Mesenchymal stem cell (in vitro differentiated cells and primary cell): ENCODE data around the gene NIF3L1.

ENCODE experiments used
- DNase-seq: peaks from one replicate; pipeline ENCODE4 v3.0.0-alpha.2; 2013
- H2AFZ ChIP-seq: one replicate; pipeline ENCODE4 v1.6.1; 2013; ENCODE audit warnings: low read depth, mild to moderate bottlenecking, control low read depth, inconsistent platforms, low read length, moderate library complexity
- H2AK5ac ChIP-seq: 2 replicates; pipeline ENCODE4 v1.6.1; 2013; ENCODE audit warnings: low read length, moderate library complexity, mild to moderate bottlenecking, inconsistent platforms; ENCODE audit not compliant: severe bottlenecking
- H2BK120ac ChIP-seq: one replicate; pipeline ENCODE4 v1.6.1; 2013; ENCODE audit warnings: low read depth, mild to moderate bottlenecking, inconsistent platforms, low read length, moderate library complexity
- H2BK12ac ChIP-seq, 2 experiments: one replicate each; pipeline ENCODE4 v1.6.1; 2013; ENCODE audit warnings: inconsistent platforms in 2 of 2, low read length in 2 of 2, mild to moderate bottlenecking in 2 of 2, moderate library complexity in 2 of 2, control low read depth in 1 of 2
- H2BK15ac ChIP-seq: one replicate; pipeline ENCODE4 v1.6.1; 2013; ENCODE audit warnings: mild to moderate bottlenecking, low read depth, inconsistent platforms; ENCODE audit not compliant: poor library complexity, severe bottlenecking
- H2BK5ac ChIP-seq: 2 replicates; pipeline ENCODE4 v1.6.1; 2013; ENCODE audit warnings: low read depth, mild to moderate bottlenecking, low read length, control low read depth, inconsistent platforms; ENCODE audit not compliant: poor library complexity, severe bottlenecking
- H3K14ac ChIP-seq, 2 experiments: one replicate each; pipeline ENCODE4 v1.6.1; 2013; ENCODE audit warnings: inconsistent platforms in 2 of 2, low read length in 2 of 2, control low read depth in 1 of 2, mild to moderate bottlenecking in 1 of 2, moderate library complexity in 1 of 2
- H3K18ac ChIP-seq, 2 experiments: one replicate each; pipeline ENCODE4 v1.6.1; 2013; ENCODE audit warnings: inconsistent platforms in 2 of 2, low read length in 2 of 2, control low read depth in 1 of 2, low read depth in 1 of 2, mild to moderate bottlenecking in 1 of 2
- H3K23ac ChIP-seq, 2 experiments: one replicate each; pipeline ENCODE4 v1.6.1; 2013; ENCODE audit warnings: inconsistent platforms in 2 of 2, low read length in 2 of 2, mild to moderate bottlenecking in 2 of 2, moderate library complexity in 2 of 2, control low read depth in 1 of 2
- H3K27ac ChIP-seq: 2 replicates; pipeline ENCODE4 v1.5.1; 2013; ENCODE audit warnings: mild to moderate bottlenecking, moderate library complexity, low read length, control low read depth, inconsistent platforms; ENCODE audit not compliant: poor library complexity, severe bottlenecking
- H3K27me3 ChIP-seq, 2 experiments: 2 replicates each; pipeline versions ENCODE4 v1.6.1 to v1.7.0; 2013; ENCODE audit warnings: low read length in 2 of 2, mild to moderate bottlenecking in 2 of 2, moderate library complexity in 2 of 2, control low read depth in 1 of 2, inconsistent platforms in 1 of 2; ENCODE audit not compliant: control insufficient read depth in 1 of 2, insufficient read depth in 1 of 2
- H3K36me3 ChIP-seq, 2 experiments: 2 replicates each; pipeline versions ENCODE4 v1.6.1 to v1.7.0; 2013; ENCODE audit warnings: low read length in 2 of 2, control low read depth in 1 of 2, inconsistent platforms in 1 of 2, low read depth in 1 of 2, mild to moderate bottlenecking in 1 of 2; ENCODE audit not compliant: insufficient read depth in 2 of 2, control insufficient read depth in 1 of 2
- H3K4ac ChIP-seq, 2 experiments: one replicate each; pipeline ENCODE4 v1.6.1; 2013; ENCODE audit warnings: inconsistent platforms in 2 of 2, low read length in 2 of 2, mild to moderate bottlenecking in 2 of 2, moderate library complexity in 2 of 2, control low read depth in 1 of 2, low read depth in 1 of 2
- H3K4me1 ChIP-seq: 2 replicates; pipeline ENCODE4 v1.6.1; 2013; ENCODE audit warnings: low read depth, low read length, control low read depth; ENCODE audit not compliant: control insufficient read depth, insufficient read depth
- H3K4me2 ChIP-seq: 2 replicates; pipeline ENCODE4 v1.6.1; 2013; ENCODE audit warnings: low read length, mild to moderate bottlenecking, inconsistent platforms; ENCODE audit not compliant: poor library complexity, severe bottlenecking
- H3K4me3 ChIP-seq, 2 experiments: 2 replicates each; pipeline versions ENCODE4 v1.5.1 to v1.7.0; 2013; ENCODE audit warnings: low read length in 2 of 2, mild to moderate bottlenecking in 2 of 2, control low read depth in 1 of 2, low read depth in 1 of 2; ENCODE audit not compliant: insufficient read depth in 1 of 2
- H3K79me1 ChIP-seq: replicated peaks from 2 replicates; pipeline ENCODE4 v1.6.1; 2013; ENCODE audit warnings: mild to moderate bottlenecking, control low read depth, low read length, inconsistent platforms; ENCODE audit not compliant: poor library complexity, severe bottlenecking
- H3K9ac ChIP-seq: 2 replicates; pipeline ENCODE4 v1.7.0; 2013; ENCODE audit warnings: mild to moderate bottlenecking, low read length, moderate library complexity
- H3K9me3 ChIP-seq: 2 replicates; pipeline ENCODE4 v1.7.0; 2013; ENCODE audit warnings: mild to moderate bottlenecking, low read length; ENCODE audit not compliant: control insufficient read depth
- H4K8ac ChIP-seq: one replicate; pipeline ENCODE4 v1.6.1; 2013; ENCODE audit warnings: inconsistent platforms, mild to moderate bottlenecking, low read length, moderate library complexity
- H4K91ac ChIP-seq: one replicate; pipeline ENCODE4 v1.6.1; 2013; ENCODE audit warnings: mild to moderate bottlenecking, low read length, inconsistent platforms
- WGBS: methylation state at CpG from one replicate; pipeline ENCODE4 v1.1.7; 2013; ENCODE audit warnings: mixed read lengths; 5-methylcytosine and 5-hydroxymethylcytosine counted together

NIF3L1 gene

DNA sequence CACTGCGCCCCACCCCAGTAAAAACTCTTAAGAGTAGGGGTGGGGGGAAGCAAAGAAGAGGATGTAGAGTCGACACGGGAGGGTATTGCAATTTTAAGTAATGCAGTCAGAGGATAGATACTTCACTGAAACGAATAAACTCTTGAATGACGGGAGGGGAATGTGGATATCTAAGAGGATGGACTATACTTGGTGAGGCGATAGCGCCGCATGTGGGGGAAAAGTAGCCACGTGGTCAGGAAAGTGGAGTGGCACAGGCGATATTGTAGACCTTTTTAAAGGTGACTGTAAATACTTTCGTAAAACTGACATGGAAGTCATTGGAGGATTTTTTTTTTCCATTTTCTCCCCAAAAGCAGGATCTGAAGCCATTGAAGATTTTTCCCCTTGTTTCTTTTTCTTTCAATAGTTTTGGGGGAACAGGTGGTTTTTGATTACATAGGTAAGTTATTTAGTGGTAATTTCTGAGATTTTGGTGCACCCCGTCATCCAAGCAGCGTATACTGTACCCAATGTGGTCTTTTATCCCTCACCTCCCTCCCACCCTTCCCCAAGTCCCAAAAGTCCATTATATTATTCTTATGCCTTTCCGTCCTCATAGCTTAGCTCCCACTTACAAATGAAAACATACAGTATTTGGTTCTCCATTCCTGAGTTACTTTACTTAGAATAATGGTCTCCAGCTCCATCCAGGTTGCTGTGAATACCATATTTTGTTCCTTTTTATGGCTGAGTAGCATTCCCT is 38.5 kb upstream of the NIF3L1 start:
- no peak overlapping the region for H4K8ac ChIP-seq
- no peak overlapping the region for H3K18ac ChIP-seq
- no peaks in the 10 kb centered on the region for H3K27me3 ChIP-seq
- no peaks in the 10 kb centered on the region for H3K9me3 ChIP-seq
- no peak overlapping the region for H2BK120ac ChIP-seq
- no peak overlapping the region for H3K27ac ChIP-seq
- H2BK12ac ChIP-seq: no peak overlapping the region
- H3K4me2 ChIP-seq: no peak overlapping the region
- DNase-seq: no peak
- H2AK5ac ChIP-seq: no peak overlapping the region
- no peak overlapping the region for H3K9ac ChIP-seq
- H3K4me1 ChIP-seq: no peaks in the 10 kb centered on the region
- H3K4ac ChIP-seq: no peak overlapping the region
- no peak overlapping the region for H3K4me3 ChIP-seq
- H3K36me3 ChIP-seq: peaks cover 27 to 53% of the 10 kb centered on the region in 2 experiments
- H4K91ac ChIP-seq: no peak overlapping the region
- no peak overlapping the region for H2BK15ac ChIP-seq
- WGBS: 95% methylated on average over 13 of the region's 14 CpGs
- H2AFZ ChIP-seq: no peak overlapping the region
- no peak overlapping the region for H2BK5ac ChIP-seq
- H3K79me1 ChIP-seq: peaks cover 5% of the 10 kb centered on the region
- H3K23ac ChIP-seq: no peak overlapping the region
- H3K14ac ChIP-seq: no peak overlapping the region

DNA sequence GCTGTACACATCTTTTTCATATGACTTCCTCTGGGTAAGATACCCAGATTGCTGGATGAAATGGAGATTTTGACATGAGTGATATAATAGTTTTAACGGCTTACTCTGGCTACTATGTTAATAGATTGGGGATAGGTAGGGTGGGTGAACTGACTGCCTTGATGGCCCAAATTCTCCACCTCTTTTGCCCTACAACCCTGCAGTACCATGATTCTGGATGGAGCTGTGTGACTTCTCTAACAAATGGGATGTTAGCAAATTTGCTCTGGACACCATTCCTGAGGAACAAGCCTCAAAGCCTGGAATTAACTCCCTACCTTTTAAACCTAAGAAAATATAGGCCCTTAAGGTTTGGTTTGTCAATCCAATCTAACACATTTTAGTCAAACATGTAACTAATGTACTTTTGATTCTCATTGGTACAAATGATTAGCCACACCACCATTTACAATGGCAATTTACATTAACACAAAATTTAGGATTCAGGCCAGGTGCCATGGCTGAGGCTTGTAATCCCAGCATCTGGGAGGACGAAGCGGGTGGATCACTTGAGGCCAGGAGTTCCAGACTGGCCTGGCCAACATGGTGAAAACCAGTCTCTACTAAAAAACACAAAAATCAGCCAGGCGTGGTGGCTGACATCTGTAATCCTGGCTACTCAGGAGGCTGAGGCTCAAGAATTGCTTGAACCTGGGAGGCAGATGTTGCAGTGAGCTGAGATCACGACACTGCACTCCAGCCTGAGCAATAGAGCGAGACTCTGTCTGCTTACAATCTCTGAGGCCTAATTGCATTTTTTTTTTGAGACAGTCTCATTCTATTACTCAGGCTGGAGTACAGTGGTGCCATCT is 37.5 kb upstream of the NIF3L1 start:
- Histone ChIP-seq H3K23ac (no peak overlapping the region), H3K27ac (no peak overlapping the region), H3K9me3 (no peaks in the 10 kb centered on the region), H2AK5ac (no peak overlapping the region), H3K14ac (no peak overlapping the region), H3K18ac (no peak overlapping the region), H4K91ac (no peak overlapping the region), H3K36me3 (peaks cover 33 to 61% of the 10 kb centered on the region in 2 experiments), H3K79me1 (peaks cover 5% of the 10 kb centered on the region), H3K9ac (no peak overlapping the region), H2BK120ac (no peak overlapping the region), H4K8ac (no peak overlapping the region), H3K4me1 (no peaks in the 10 kb centered on the region), H2BK12ac (no peak overlapping the region), H3K4me3 (no peak overlapping the region), H3K4me2 (no peak overlapping the region), H2AFZ (no peak overlapping the region), H3K4ac (no peak overlapping the region), H3K27me3 (no peaks in the 10 kb centered on the region), H2BK15ac (no peak overlapping the region), H2BK5ac (no peak overlapping the region)
- no peak for DNase-seq
- 100% methylated on average over 6 of the region's 6 CpGs for WGBS

DNA sequence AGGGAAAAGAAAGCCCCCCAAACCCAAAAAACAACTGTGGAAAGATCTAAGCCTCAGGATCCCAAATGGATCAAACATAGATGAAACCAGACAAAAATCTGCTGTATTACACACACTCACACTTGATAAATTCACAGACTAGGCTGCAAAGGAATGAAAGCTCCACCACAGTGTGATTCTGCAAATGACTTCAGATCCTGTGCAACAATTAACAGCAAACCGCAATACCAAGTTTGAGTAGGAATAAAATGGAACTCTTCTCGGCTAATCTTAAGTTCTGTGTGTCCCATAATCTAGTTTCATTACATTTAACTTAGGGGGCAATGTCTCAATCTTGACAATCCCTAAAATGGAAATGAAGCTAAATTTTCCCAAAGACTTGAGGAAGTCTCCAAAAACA is 36.6 kb upstream of the NIF3L1 start:
- Histone ChIP-seq H2BK15ac (no peak overlapping the region), H3K27me3 (no peaks in the 10 kb centered on the region), H2BK120ac (no peak overlapping the region), H2BK5ac (no peak overlapping the region), H2AFZ (no peak overlapping the region), H4K8ac (no peak overlapping the region), H2BK12ac (no peak overlapping the region), H3K9me3 (no peaks in the 10 kb centered on the region), H4K91ac (no peak overlapping the region), H3K9ac (no peak overlapping the region), H3K36me3 (peaks cover 37 to 71% of the 10 kb centered on the region in 2 experiments), H3K27ac (no peak overlapping the region), H2AK5ac (no peak overlapping the region), H3K23ac (no peak overlapping the region), H3K79me1 (peaks cover 7% of the 10 kb centered on the region), H3K14ac (no peak overlapping the region), H3K4me1 (no peaks in the 10 kb centered on the region), H3K4ac (no peak overlapping the region), H3K4me2 (no peak overlapping the region), H3K18ac (no peak overlapping the region), H3K4me3 (no peak overlapping the region)
- no CpG with 5 or more reads among the region's 2 CpGs for WGBS
- DNase-seq: no peak

DNA sequence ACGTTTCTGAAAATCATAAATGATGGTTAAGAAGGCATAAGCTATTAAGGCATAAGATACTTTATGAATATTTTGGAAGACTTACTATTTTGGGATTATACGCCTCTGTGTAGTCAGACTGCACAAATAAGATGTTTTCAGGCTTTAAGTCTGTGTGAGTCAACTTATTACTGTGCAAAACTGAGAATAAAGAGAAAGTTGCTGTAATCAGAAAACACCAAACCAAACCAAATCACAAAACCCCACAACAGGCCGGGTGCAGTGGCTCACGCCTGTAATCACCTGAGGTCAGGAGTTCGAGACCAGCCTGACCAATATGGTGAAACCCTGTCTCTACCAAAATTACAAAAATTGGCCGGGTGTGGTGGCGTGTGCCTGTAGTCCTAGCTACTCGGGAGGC is 32.4 kb upstream of the NIF3L1 start:
- Histone ChIP-seq H2BK5ac (no peak overlapping the region), H2AK5ac (no peak overlapping the region)
- WGBS: 92% methylated on average over 8 of the region's 8 CpGs

More for the DNA sequence above, 32.4 kb upstream of the NIF3L1 start:
- H3K14ac ChIP-seq: no peak overlapping the region
- no peak overlapping the region for H3K4ac ChIP-seq
- no peak overlapping the region for H3K9ac ChIP-seq
- no peak overlapping the region for H4K91ac ChIP-seq
- no peak overlapping the region for H3K4me3 ChIP-seq
- H3K4me2 ChIP-seq: no peak overlapping the region
- no peak overlapping the region for H4K8ac ChIP-seq
- H3K79me1 ChIP-seq: peaks cover 7% of the 10 kb centered on the region
- H3K18ac ChIP-seq: no peak overlapping the region
- H2AFZ ChIP-seq: no peak overlapping the region
- no peaks in the 10 kb centered on the region for H3K9me3 ChIP-seq
- no peak overlapping the region for H3K23ac ChIP-seq
- no peak overlapping the region for H2BK12ac ChIP-seq
- H3K4me1 ChIP-seq: peaks cover 4% of the 10 kb centered on the region
- no peaks in the 10 kb centered on the region for H3K27me3 ChIP-seq
- DNase-seq: no peak
- no peak overlapping the region for H2BK120ac ChIP-seq
- no peak overlapping the region for H2BK15ac ChIP-seq
- H3K27ac ChIP-seq: no peak overlapping the region
- H3K36me3 ChIP-seq: peaks cover 42 to 98% of the 10 kb centered on the region in 2 experiments
